ENCODE data around the gene NAA80. TPM values are rescaled to one million over a fixed set of nuclear protein-coding genes. Genes with fewer than 3 reads are reported as not detected.

Gene NAA80
- total and polyA plus RNA-seq, 2 of the 13 experiments (the other 11 are each of a cell fraction or from before 2014, with no cell fraction given), result 3.4 to 8.7 TPM

GRCh38 chr3:50264964-50265485 is 34.2 kb downstream of the NAA80 start (continued):
- TF ChIP-seq ZBTB40 (IDR thresholded peaks at IDR 0.05) (no peak), ZBTB40 (CRISPR knock-in tag; IDR thresholded peaks at IDR 0.05) (0 out of 2 replicates have a peak, but pooled peaks have one; percentile 14), ZNF367 (CRISPR knock-in tag; IDR thresholded peaks at IDR 0.05; ENCODE audit: borderline replicate concordance) (0 out of 2 replicates have a peak, but pooled peaks have one; percentile 40), SRF (IDR thresholded peaks at IDR 0.05; ENCODE audit: low read depth, low read length) (no peak), NCOA2 (CRISPR knock-in tag; IDR thresholded peaks at IDR 0.05) (no peak), LCORL (IDR thresholded peaks at IDR 0.05) (no peak), LCORL (CRISPR knock-in tag; IDR thresholded peaks at IDR 0.05) (peak; percentile 11; the same call in 1 of the 2 replicates), ZNF441 (CRISPR knock-in tag; IDR thresholded peaks at IDR 0.05; ENCODE audit: borderline replicate concordance) (0 out of 2 replicates have a peak, but pooled peaks have one; percentile 21), POLR2G (IDR thresholded peaks at IDR 0.05; ENCODE audit: low read depth, low read length) (peak; percentile 37; the same call in 1 of the 2 replicates), ZNF839 (CRISPR knock-in tag; IDR thresholded peaks at IDR 0.05; ENCODE audit: borderline replicate concordance) (0 out of 2 replicates have a peak, but pooled peaks have one; percentile 40), POGZ (CRISPR knock-in tag; IDR thresholded peaks at IDR 0.05) (0 out of 2 replicates have a peak, but pooled peaks have one; percentile 10), NR2F1 (CRISPR knock-in tag; IDR thresholded peaks at IDR 0.05) (0 out of 4 replicates have a peak, but pooled peaks of 1 of the 2 experiments have one; percentile 2), ZSCAN20 (CRISPR knock-in tag; IDR thresholded peaks at IDR 0.05; ENCODE audit: borderline replicate concordance) (no peak), CBX1 (IDR thresholded peaks at IDR 0.05; ENCODE audit: low read depth) (peak; percentile 30), ZNF274 (CRISPR knock-in tag; IDR thresholded peaks at IDR 0.05) (peak; percentile 18; the same call in 1 of the 2 replicates), GABPB1 (CRISPR knock-in tag; IDR thresholded peaks at IDR 0.05) (0 out of 2 replicates have a peak, but pooled peaks have one; percentile 3), ZNF687 (CRISPR knock-in tag; IDR thresholded peaks at IDR 0.05) (peak; percentile 72), SOX5 (CRISPR knock-in tag; IDR thresholded peaks at IDR 0.05; ENCODE audit: borderline replicate concordance) (0 out of 2 replicates have a peak, but pooled peaks have one; percentile 6)
